Tibial nerve (tissue), 3 donors: ENCODE measurements around the gene MAPRE2.

Experiments
- CTCF ChIP-seq, 5 experiments: fragments of 200-600 bp in 3 of 5; fragments of 450-650 bp in 2 of 5; sonication (generic) in 3 of 5; IDR thresholded peaks; one replicate each; pipeline ENCODE4 v1.5.1; 2016 to 2019; ENCODE audit warnings: antibody characterized with exemption in 5 of 5, mild to moderate bottlenecking in 3 of 5, moderate library complexity in 2 of 5
- POLR2A ChIP-seq, 2 donors: fragments of 450-650 bp; IDR thresholded peaks; one replicate each; pipeline ENCODE4 v1.6.1; 2017; ENCODE audit warnings: antibody characterized with exemption in 2 of 2, mild to moderate bottlenecking in 2 of 2, moderate library complexity in 2 of 2

GRCh38 chr18:35061804-35062203 lies 20.6 kb downstream of the MAPRE2 start:
- TF ChIP-seq POLR2A (IDR thresholded peaks at IDR 0.05) (no peak), CTCF (IDR thresholded peaks at IDR 0.05) (no peak)
